Kidney epithelial cell (primary cell): ENCODE results near the gene CORO6. TPM values are rescaled to one million over a fixed set of nuclear protein-coding genes. Genes with fewer than 3 reads are reported as not detected.

ENCODE experiments used
- DNase-seq: peaks from one replicate; pipeline ENCODE4 v3.0.0-alpha.2; 2010; ENCODE audit warnings: low read depth
- H3K27me3 ChIP-seq: 2 replicates; pipeline ENCODE4 v1.6.0; 2011; ENCODE audit warnings: low read length; ENCODE audit not compliant: control insufficient read depth, insufficient read depth
- H3K36me3 ChIP-seq: 2 replicates; pipeline ENCODE4 v1.5.1; 2011; ENCODE audit warnings: low read length; ENCODE audit not compliant: control insufficient read depth, insufficient read depth
- H3K4me3 ChIP-seq: 2 replicates; pipeline ENCODE4 v1.5.1; 2011; ENCODE audit warnings: low read depth, mild to moderate bottlenecking, control low read depth, low read length
- CTCF ChIP-seq: IDR thresholded peaks from 2 replicates; pipeline ENCODE4 v1.5.1; 2011; ENCODE audit warnings: mild to moderate bottlenecking, moderate library complexity, low read length, control low read depth, inconsistent platforms; ENCODE audit not compliant: insufficient read depth, poor library complexity, severe bottlenecking
- total RNA-seq: library from RNA; depleted of rRNA; stranded (reverse); fragments of >200 nt; gene quantifications from 2 replicates; pipeline ENCODE4 v1.2.3, GENCODE V29; 2015

Gene CORO6
- 2.2 and 2.7 TPM in 2 replicates for total RNA-seq

- Histone ChIP-seq H3K4me3 (peak within 1 kb of the TSS; percentile 79), H3K36me3 (no peaks in the 10 kb centered on the region), H3K27me3 (peaks cover 2% of the 10 kb centered on the region)
- no peak for DNase-seq
- TF ChIP-seq CTCF = no peak
These were observed at the start of gene CORO6 for GRCh38 chr17:29622337-29623282. Gene CORO6 (minus strand): TSS chr17:29622912. CDS start chr17:29621421, 1,491 bp downstream.

- TF ChIP-seq CTCF = no peak
- H3K36me3 ChIP-seq = peaks cover 2% of the 10 kb centered on the region
These were observed 48.9 kb upstream of the CORO6 start for GRCh38 chr17:29671661-29672060.

GRCh38 chr17:29669266-29669665, 46.6 kb upstream of the CORO6 start:
- no peak for TF ChIP-seq CTCF
- no peak for DNase-seq
- Histone ChIP-seq H3K27me3 (no peaks in the 10 kb centered on the region), H3K36me3 (peaks cover 2% of the 10 kb centered on the region), H3K4me3 (no peak overlapping the region)

More at GRCh38 chr17:29671661-29672060, 48.9 kb upstream of the CORO6 start:
- Histone ChIP-seq H3K27me3 (no peaks in the 10 kb centered on the region), H3K4me3 (no peak overlapping the region)
- no peak for DNase-seq

- Histone ChIP-seq H3K27me3 (no peaks in the 10 kb centered on the region), H3K4me3 (no peak overlapping the region), H3K36me3 (peaks cover 2% of the 10 kb centered on the region)
- no peak for TF ChIP-seq CTCF
- DNase-seq = no peak
These were observed 45.3 kb upstream of the CORO6 start for GRCh38 chr17:29667969-29668368.

GRCh38 chr17:29665481-29665810, 42.7 kb upstream of the CORO6 start:
- Histone ChIP-seq H3K27me3 (no peaks in the 10 kb centered on the region), H3K4me3 (no peak overlapping the region), H3K36me3 (peaks cover 2% of the 10 kb centered on the region)
- no peak for TF ChIP-seq CTCF
- DNase-seq = no peak
